ENCODE results near the gene FBXO33. TPM values are rescaled to one million over a fixed set of nuclear protein-coding genes. Genes with fewer than 3 reads are reported as not detected.

Gene FBXO33
- total RNA-seq (2022; extraction: Qiagen RNA extraction; ENCODE audit: low read depth): 5.3 to 10.0 TPM (median 8.5 TPM) in 5 replicates

DNA sequence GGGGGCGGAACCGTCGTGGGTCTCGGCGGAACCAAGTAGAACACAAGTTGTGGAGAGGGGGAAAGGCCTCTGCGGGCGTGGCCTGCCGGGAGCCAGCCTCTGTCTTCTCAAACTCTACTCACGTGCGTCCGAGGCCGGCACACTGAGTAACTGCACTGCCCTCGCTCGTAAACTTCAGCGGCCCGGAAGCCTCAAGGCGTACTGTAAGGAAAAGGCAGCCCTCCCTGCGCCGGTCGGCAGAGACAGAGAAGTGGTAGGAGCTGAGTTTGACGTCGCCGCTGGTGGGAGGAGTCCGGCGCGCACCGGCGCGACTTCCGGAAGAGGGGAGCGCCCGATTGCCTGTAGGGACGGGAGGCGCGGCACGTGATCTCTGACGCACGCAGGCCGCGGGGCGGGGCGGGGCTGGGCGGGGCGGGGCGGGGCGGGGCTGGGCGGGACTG lies at the start of gene FBXO33:
Gene FBXO33 (minus strand): TSS at position 255 of the 440 bp plus-strand sequence. CDS start 271 bp downstream, outside the sequence.

Other genes with a start within 250 kb of the FBXO33 start
- 14.8 to 25.4 TPM (median 22.1 TPM) in 5 replicates for gene MIA2, start 198.5 kb downstream of the FBXO33 start, total RNA-seq (2022; extraction: Qiagen RNA extraction; ENCODE audit: low read depth)

Measured in A549 treated with RU486 at 1 μM for 4 hours (cell line).